ENCODE data around the gene ARHGEF12. TPM values are rescaled to one million over a fixed set of nuclear protein-coding genes. Genes with fewer than 3 reads are reported as not detected.

ARHGEF12 gene
- total and polyA plus RNA-seq, 2 experiments from 2014 or later, result 9.0 to 38.9 TPM

GRCh38 chr11:120513436-120514315 lies 177.5 kb downstream of the ARHGEF12 start (continued):
- TF ChIP-seq CTCF (conservative IDR thresholded peaks at IDR 0.05; ENCODE audit: low read depth in 2 of 2) (no peak), ZNF331 (CRISPR knock-in tag; IDR thresholded peaks at IDR 0.05; ENCODE audit: low read depth) (no peak), STAT1 (IDR thresholded peaks at IDR 0.05; ENCODE audit: unreplicated experiment) (no peak), ZNF462 (CRISPR knock-in tag; IDR thresholded peaks at IDR 0.05) (no peak), EZH2 (IDR thresholded peaks at IDR 0.05; ENCODE audit: low read depth, unreplicated experiment) (no peak)
